NCI-H2029 (cell line): ENCODE data around the gene PTPRA.
"Not testable (repeated sequence)": the region's sequence is repeated elsewhere in the genome, so short reads cannot be mapped to it uniquely, and the experiment has no call there.

Source experiments
- DNase-seq: peaks from one replicate; lab custom pipeline; 2025; lab: John Stamatoyannopoulos, UW

PTPRA gene

GRCh38 chr20:2873010-2873746 lies at the start of gene PTPRA:
Gene PTPRA (plus strand): TSS chr20:2873481. CDS start chr20:2964278, 90,797 bp downstream.
- peak; percentile 78 for DNase-seq

- DNase-seq: no peak
These were observed 47.5 kb upstream of the PTPRA start for GRCh38 chr20:2825761-2826160.

GRCh38 chr20:2826655-2827054 lies 46.6 kb upstream of the PTPRA start:
- DNase-seq: no peak

GRCh38 chr20:2829376-2829775 lies 43.9 kb upstream of the PTPRA start:
- no peak for DNase-seq

GRCh38 chr20:2831206-2831605 lies 42.1 kb upstream of the PTPRA start:
- DNase-seq: not testable (repeated sequence)

GRCh38 chr20:2833761-2834160 lies 39.5 kb upstream of the PTPRA start:
- no peak for DNase-seq

- DNase-seq: no peak
These were observed 38.7 kb upstream of the PTPRA start for GRCh38 chr20:2834401-2835110.

- DNase-seq: no peak
These were observed 37.9 kb upstream of the PTPRA start for GRCh38 chr20:2835331-2835796.

- DNase-seq: no peak
These were observed 37.2 kb upstream of the PTPRA start for GRCh38 chr20:2836035-2836434.

- DNase-seq: no peak
These were observed 35.9 kb upstream of the PTPRA start for GRCh38 chr20:2837221-2837960.

- no peak for DNase-seq
These were observed 35.0 kb upstream of the PTPRA start for GRCh38 chr20:2838170-2838797.

- DNase-seq: no peak
These were observed 34.2 kb upstream of the PTPRA start for GRCh38 chr20:2838847-2839671.

- DNase-seq: no peak
These were observed 33.5 kb upstream of the PTPRA start for GRCh38 chr20:2839732-2840137.

- DNase-seq: peak; percentile 75
These were observed 32.9 kb upstream of the PTPRA start, which contains the start of the genes PCED1A and VPS16 for GRCh38 chr20:2840138-2840966. Gene PCED1A (minus strand): TSS chr20:2840655. CDS start chr20:2839912, 743 bp downstream. Gene VPS16 (plus strand): TSS chr20:2840745. CDS start chr20:2840775, 30 bp downstream.

- DNase-seq: no peak
These were observed 32.2 kb upstream of the PTPRA start for GRCh38 chr20:2840967-2841531.

GRCh38 chr20:2845607-2846006 lies 27.7 kb upstream of the PTPRA start:
- no peak for DNase-seq

- no peak for DNase-seq
These were observed 26.6 kb upstream of the PTPRA start for GRCh38 chr20:2846698-2847097.

GRCh38 chr20:2847802-2848201 lies 25.5 kb upstream of the PTPRA start:
- no peak for DNase-seq

GRCh38 chr20:2849529-2849928 lies 23.8 kb upstream of the PTPRA start:
- no peak for DNase-seq

- no peak for DNase-seq
These were observed 22.2 kb upstream of the PTPRA start for GRCh38 chr20:2851086-2851485.
